ENCODE results near the gene PDGFRA.

The PDGFRA gene

GRCh38 chr4:54189140-54189539 is 40.0 kb upstream of the PDGFRA start:
- no peak for TF ChIP-seq CTCF (IDR thresholded peaks at IDR 0.05; ENCODE audit: extremely low read depth, insufficient read depth, missing control alignments)
- in situ Hi-C loops (cut with MboI; ENCODE audit: low pct_unique_long_range_greater_than_20kb, low sequenced_read_pairs, unreplicated experiment): no loop called here
- no peak for DNase-seq (ENCODE audit: low spot score)

- DNase-seq (ENCODE audit: low spot score): no peak
- no peak for TF ChIP-seq CTCF (IDR thresholded peaks at IDR 0.05; ENCODE audit: extremely low read depth, insufficient read depth, missing control alignments)
- in situ Hi-C loops (cut with MboI; ENCODE audit: low pct_unique_long_range_greater_than_20kb, low sequenced_read_pairs, unreplicated experiment): no loop called here
Observed at GRCh38 chr4:54192811-54193210, 36.3 kb upstream of the PDGFRA start.

GRCh38 chr4:54197926-54198325 is 31.2 kb upstream of the PDGFRA start:
- no peak for DNase-seq (ENCODE audit: low spot score)
- in situ Hi-C loops (cut with MboI; ENCODE audit: low pct_unique_long_range_greater_than_20kb, low sequenced_read_pairs, unreplicated experiment): no loop called here

GRCh38 chr4:54199919-54200318 is 29.2 kb upstream of the PDGFRA start:
- no peak for DNase-seq (ENCODE audit: low spot score)
- in situ Hi-C loops (cut with MboI; ENCODE audit: low pct_unique_long_range_greater_than_20kb, low sequenced_read_pairs, unreplicated experiment): loop anchor here (25.0 kb wide), 2 partner anchors 1013 to 1188 kb away; no protein-coding TSS in a partner anchor
- no peak for TF ChIP-seq CTCF (IDR thresholded peaks at IDR 0.05; ENCODE audit: extremely low read depth, insufficient read depth, missing control alignments)

More at GRCh38 chr4:54197926-54198325, 31.2 kb upstream of the PDGFRA start:
- no peak for TF ChIP-seq CTCF (IDR thresholded peaks at IDR 0.05; ENCODE audit: extremely low read depth, insufficient read depth, missing control alignments)

- no peak for TF ChIP-seq CTCF (IDR thresholded peaks at IDR 0.05; ENCODE audit: extremely low read depth, insufficient read depth, missing control alignments)
- in situ Hi-C loops (cut with MboI; ENCODE audit: low pct_unique_long_range_greater_than_20kb, low sequenced_read_pairs, unreplicated experiment): loop anchor here (25.0 kb wide), 2 partner anchors 1022 to 1197 kb away; no protein-coding TSS in a partner anchor
- DNase-seq (ENCODE audit: low spot score): no peak
Observed at GRCh38 chr4:54209617-54210016, 19.5 kb upstream of the PDGFRA start.

- no peak for DNase-seq (ENCODE audit: low spot score)
- in situ Hi-C loops (cut with MboI; ENCODE audit: low pct_unique_long_range_greater_than_20kb, low sequenced_read_pairs, unreplicated experiment): loop anchor here (25.0 kb wide), 2 partner anchors 1026 to 1201 kb away; no protein-coding TSS in a partner anchor
- no peak for TF ChIP-seq CTCF (IDR thresholded peaks at IDR 0.05; ENCODE audit: extremely low read depth, insufficient read depth, missing control alignments)
Observed at GRCh38 chr4:54213001-54213400, 16.1 kb upstream of the PDGFRA start.

Data from GM13977 (cell line).